ENCODE data around the gene PACRGL. TPM values are rescaled to one million over a fixed set of nuclear protein-coding genes. Genes with fewer than 3 reads are reported as not detected.

PACRGL gene
- total and polyA plus RNA-seq, 9 of the 15 experiments (the other 6 are each of a cell fraction or from before 2014, with no cell fraction given), result 6.6 to 55.0 (median 27.5) TPM

DNA sequence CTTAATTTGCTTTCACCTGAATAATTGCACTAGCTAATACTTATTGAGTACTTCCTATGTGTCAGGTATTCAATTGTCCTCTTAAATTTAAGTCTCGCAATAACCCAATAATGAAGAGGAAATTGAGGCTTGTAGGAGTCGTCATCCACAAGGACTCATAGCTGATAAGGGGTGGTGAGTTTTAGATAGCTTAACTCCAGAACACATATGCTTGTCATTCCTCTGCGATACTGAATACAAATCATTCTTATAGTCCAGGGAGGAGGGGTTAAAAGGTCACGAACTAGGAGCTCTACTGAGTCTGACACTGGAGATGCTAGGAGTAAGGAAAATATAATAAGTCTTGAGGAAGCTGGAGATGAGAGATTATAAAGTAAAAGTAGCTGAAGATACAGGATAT lies 1.4 kb upstream of the PACRGL start (continued):
- TF ChIP-seq HIVEP1 (CRISPR knock-in tag; IDR thresholded peaks at IDR 0.05) (no peak), ELF4 (CRISPR knock-in tag; IDR thresholded peaks at IDR 0.05) (peak; percentile 53; the same call in 1 of the 2 replicates), THRAP3 (IDR thresholded peaks at IDR 0.05; ENCODE audit: borderline replicate concordance) (no peak), CHCHD3 (CRISPR knock-in tag; IDR thresholded peaks at IDR 0.05) (no peak), ZNF24 (IDR thresholded peaks at IDR 0.05) (no peak), MAZ (CRISPR knock-in tag; conservative IDR thresholded peaks at IDR 0.05 in 1 of 2, IDR thresholded peaks at IDR 0.05 in 1 of 2) (no peak), ZZZ3 (IDR thresholded peaks at IDR 0.05) (no peak), BACH1 (tag; IDR thresholded peaks at IDR 0.05) (no peak), ZSCAN29 (IDR thresholded peaks at IDR 0.05) (no peak), BDP1 (IDR thresholded peaks at IDR 0.05; ENCODE audit: insufficient read depth, insufficient read length) (no peak), GATAD2A (IDR thresholded peaks at IDR 0.05) (no peak), TBP (optimal IDR thresholded peaks at IDR 0.05; ENCODE audit: low read depth, low read length) (peak; percentile 20), ZNF134 (CRISPR knock-in tag; conservative IDR thresholded peaks at IDR 0.05) (0 out of 2 replicates have a peak, but pooled peaks have one; percentile 28), CBX2 (IDR thresholded peaks at IDR 0.05; ENCODE audit: insufficient read depth, low read length, poor library complexity, severe bottlenecking) (no peak)
- TF ChIP-seq, protein P1, sequence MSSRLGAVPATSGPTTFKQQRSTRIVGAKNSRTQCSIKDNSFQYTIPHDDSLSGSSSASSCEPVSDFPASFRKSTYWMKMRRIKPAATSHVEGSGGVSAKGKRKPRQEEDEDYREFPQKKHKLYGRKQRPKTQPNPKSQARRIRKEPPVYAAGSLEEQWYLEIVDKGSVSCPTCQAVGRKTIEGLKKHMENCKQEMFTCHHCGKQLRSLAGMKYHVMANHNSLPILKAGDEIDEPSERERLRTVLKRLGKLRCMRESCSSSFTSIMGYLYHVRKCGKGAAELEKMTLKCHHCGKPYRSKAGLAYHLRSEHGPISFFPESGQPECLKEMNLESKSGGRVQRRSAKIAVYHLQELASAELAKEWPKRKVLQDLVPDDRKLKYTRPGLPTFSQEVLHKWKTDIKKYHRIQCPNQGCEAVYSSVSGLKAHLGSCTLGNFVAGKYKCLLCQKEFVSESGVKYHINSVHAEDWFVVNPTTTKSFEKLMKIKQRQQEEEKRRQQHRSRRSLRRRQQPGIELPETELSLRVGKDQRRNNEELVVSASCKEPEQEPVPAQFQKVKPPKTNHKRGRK (tag; IDR thresholded peaks at IDR 0.05), result no peak
- TF ChIP-seq, protein P2, sequence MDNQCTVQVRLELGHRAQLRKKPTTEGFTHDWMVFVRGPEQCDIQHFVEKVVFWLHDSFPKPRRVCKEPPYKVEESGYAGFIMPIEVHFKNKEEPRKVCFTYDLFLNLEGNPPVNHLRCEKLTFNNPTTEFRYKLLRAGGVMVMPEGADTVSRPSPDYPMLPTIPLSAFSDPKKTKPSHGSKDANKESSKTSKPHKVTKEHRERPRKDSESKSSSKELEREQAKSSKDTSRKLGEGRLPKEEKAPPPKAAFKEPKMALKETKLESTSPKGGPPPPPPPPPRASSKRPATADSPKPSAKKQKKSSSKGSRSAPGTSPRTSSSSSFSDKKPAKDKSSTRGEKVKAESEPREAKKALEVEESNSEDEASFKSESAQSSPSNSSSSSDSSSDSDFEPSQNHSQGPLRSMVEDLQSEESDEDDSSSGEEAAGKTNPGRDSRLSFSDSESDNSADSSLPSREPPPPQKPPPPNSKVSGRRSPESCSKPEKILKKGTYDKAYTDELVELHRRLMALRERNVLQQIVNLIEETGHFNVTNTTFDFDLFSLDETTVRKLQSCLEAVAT (IDR thresholded peaks at IDR 0.05), result no peak
- TF ChIP-seq, protein P3, sequence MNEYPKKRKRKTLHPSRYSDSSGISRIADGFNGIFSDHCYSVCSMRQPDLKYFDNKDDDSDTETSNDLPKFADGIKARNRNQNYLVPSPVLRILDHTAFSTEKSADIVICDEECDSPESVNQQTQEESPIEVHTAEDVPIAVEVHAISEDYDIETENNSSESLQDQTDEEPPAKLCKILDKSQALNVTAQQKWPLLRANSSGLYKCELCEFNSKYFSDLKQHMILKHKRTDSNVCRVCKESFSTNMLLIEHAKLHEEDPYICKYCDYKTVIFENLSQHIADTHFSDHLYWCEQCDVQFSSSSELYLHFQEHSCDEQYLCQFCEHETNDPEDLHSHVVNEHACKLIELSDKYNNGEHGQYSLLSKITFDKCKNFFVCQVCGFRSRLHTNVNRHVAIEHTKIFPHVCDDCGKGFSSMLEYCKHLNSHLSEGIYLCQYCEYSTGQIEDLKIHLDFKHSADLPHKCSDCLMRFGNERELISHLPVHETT (CRISPR knock-in tag; conservative IDR thresholded peaks at IDR 0.05 in 1 of 2, IDR thresholded peaks at IDR 0.05 in 1 of 2), result 0 out of 4 replicates have a peak, but pooled peaks of 1 of the 2 experiments have one; percentile 41
- TF ChIP-seq, protein P4, sequence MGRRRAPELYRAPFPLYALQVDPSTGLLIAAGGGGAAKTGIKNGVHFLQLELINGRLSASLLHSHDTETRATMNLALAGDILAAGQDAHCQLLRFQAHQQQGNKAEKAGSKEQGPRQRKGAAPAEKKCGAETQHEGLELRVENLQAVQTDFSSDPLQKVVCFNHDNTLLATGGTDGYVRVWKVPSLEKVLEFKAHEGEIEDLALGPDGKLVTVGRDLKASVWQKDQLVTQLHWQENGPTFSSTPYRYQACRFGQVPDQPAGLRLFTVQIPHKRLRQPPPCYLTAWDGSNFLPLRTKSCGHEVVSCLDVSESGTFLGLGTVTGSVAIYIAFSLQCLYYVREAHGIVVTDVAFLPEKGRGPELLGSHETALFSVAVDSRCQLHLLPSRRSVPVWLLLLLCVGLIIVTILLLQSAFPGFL (CRISPR knock-in tag; IDR thresholded peaks at IDR 0.05), result no peak
